ENCODE results near the gene TMEM18.

Gene TMEM18

DNA sequence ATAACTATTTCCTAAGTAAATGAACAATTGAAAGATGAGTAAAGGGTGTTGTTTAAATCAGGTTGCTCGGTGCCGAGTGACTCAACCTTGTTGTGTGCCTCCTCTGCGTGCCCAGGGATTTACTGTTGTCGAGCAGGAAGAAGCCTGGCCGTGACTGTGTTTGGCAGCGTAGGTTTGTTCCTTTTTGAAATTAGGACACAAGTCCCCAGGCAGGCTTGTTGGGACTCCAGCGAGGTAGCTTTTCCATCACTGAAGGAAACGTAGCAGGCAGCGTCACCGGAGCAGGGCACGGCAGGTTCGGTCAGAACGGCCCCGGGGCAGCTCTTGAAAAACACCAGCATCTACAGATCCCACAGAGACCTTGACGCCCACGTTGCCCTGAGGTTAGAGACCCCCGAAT lies 48.6 kb downstream of the TMEM18 start:
- H3K9me3 ChIP-seq = no peaks in the 10 kb centered on the region
- TF ChIP-seq CTCF (IDR thresholded peaks at IDR 0.05; ENCODE audit: low read depth, low read length) = no peak
- H3K27me3 ChIP-seq = no peaks in the 10 kb centered on the region
- peaks cover 4% of the 10 kb centered on the region; the same call in 1 of the 2 replicates for H3K4me1 ChIP-seq
- no peak overlapping the region for H3K4me3 ChIP-seq (ENCODE audit: low read depth, low read length)
- no peaks in the 10 kb centered on the region for H3K36me3 ChIP-seq
- DNase-seq = no peak

DNA sequence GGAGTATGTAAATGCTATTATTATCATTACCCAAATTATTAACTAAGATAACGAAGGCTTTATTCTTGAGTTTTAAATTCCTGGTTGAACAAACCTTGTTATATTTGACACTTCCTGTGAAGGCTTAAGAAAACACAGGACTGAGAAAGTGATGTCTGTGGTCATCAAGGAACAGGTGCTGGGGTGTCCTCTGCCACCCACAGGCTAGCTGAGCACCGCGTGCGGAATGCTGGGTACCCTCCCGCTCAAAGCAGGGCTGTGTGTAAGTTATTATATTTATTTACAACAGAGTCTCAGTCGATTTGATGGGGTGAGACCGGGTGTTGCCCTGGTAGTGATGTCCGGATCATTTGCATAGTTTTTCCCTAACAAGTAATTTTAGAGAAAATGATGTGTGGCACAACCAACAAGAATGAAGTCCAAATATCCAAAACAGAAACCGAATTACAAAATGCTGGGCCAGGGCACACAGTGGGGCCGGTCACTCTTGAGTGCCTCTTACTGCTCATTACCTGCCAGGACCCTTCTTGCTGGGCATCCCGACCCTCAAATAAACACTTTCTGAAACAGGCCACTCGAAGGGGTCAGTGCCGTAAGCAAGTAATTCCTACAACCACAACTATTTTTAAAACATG lies 49.2 kb downstream of the TMEM18 start:
- Histone ChIP-seq H3K36me3 (no peaks in the 10 kb centered on the region), H3K27me3 (no peaks in the 10 kb centered on the region), H3K9me3 (no peaks in the 10 kb centered on the region), H3K4me3 (ENCODE audit: low read depth, low read length) (no peak overlapping the region), H3K4me1 (peaks cover 4% of the 10 kb centered on the region; the same call in 1 of the 2 replicates)
- TF ChIP-seq CTCF (IDR thresholded peaks at IDR 0.05; ENCODE audit: low read depth, low read length) = no peak
- DNase-seq = no peak

- Histone ChIP-seq H3K36me3 (no peaks in the 10 kb centered on the region), H3K4me3 (ENCODE audit: low read depth, low read length) (no peak overlapping the region), H3K4me1 (peaks cover 4% of the 10 kb centered on the region; the same call in 1 of the 2 replicates), H3K9me3 (no peaks in the 10 kb centered on the region), H3K27me3 (no peaks in the 10 kb centered on the region)
- no peak for DNase-seq
- no peak; the same call in 1 of the 2 replicates for TF ChIP-seq CTCF (IDR thresholded peaks at IDR 0.05; ENCODE audit: low read depth, low read length)
Measured at GRCh38 chr2:627340-627709, 49.9 kb downstream of the TMEM18 start.

DNA sequence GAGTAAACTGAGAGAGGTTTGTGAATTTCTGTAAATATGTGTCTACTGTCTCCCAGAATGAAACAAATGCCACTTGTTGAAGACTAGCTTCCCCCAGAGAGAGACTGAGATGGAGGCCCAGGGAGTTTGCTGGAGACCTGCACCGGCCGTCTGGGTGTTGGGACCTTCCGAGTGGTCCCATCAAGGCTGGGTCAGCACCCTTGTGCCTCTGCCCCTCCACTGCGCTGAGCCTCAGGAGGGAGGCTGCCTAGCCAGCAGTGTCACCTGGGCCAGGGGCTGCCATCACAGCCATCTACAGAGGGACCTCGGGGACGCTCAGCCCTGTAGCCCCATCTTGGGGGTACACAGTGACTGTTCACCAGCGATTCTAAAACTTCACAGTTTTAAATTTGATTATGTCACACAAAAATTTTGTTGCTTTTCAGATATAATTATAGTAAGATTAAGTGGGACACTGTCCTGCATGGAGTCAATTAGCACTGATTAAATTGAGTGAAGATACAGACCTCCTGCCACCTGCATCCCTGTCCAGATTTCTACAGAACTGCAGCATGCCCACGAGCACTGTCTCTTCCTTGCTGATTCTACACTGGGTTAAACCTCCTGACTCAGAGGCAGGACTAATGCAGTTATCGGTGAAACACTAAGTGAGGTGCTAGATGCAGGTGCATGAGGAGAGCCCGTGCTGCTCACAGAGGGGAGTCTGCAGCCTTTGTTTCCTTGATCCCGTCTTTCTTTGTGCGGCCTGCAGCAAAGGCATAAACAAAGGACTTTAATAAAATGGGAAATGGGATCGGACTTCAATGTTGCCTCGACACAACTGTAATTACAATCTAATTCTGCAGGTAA lies 50.5 kb downstream of the TMEM18 start:
- Histone ChIP-seq H3K9me3 (no peaks in the 10 kb centered on the region), H3K4me1 (peaks cover 4% of the 10 kb centered on the region; the same call in 1 of the 2 replicates), H3K4me3 (ENCODE audit: low read depth, low read length) (no peak overlapping the region), H3K27me3 (no peaks in the 10 kb centered on the region), H3K36me3 (no peaks in the 10 kb centered on the region)
- no peak for DNase-seq
- TF ChIP-seq CTCF (IDR thresholded peaks at IDR 0.05; ENCODE audit: low read depth, low read length) = no peak

DNA sequence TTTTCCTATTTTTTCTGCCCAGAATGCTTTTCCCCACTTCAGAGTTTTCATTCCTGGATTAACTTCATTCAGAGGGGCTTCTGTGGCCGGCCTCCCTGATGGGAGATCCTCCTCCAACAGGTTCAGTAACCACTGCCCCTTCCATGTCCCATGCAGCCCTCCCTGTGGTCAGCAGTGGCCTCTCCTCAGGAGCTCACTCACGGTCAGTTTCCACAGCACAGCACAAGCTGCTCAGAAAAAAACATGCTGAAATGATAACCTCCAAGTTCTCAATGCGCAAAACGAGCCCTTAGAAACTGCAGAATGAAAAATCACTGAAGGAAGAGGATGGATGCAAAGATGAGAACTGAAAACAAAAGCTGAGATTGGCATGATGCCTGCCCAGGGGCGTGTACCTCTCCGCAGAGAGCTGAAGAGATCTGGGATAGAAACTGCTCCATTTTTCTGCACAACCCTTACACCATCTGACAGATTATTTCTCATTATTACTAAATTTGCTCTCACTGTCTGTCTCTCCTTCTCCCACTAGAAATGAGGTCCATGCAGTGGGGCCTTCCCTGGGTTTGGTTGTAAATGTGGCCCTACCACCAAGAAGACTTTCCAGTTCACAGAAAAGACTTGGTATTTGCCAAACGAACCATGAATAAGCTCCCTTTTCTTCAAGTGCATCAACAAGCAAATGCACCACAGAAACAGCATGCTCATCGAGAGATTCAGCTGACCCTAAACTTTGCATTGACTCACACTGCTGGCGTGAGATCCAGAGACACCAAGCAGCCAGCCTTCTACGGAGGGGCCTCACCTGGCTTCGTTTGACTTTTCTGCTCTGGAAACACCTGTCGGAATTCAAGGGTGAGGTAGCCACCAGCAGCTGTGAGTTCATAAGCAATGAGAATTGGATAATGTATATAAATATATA lies 51.5 kb downstream of the TMEM18 start:
- no peak for TF ChIP-seq CTCF (IDR thresholded peaks at IDR 0.05; ENCODE audit: low read depth, low read length)

More for the DNA sequence above, 51.5 kb downstream of the TMEM18 start:
- Histone ChIP-seq H3K27me3 (no peaks in the 10 kb centered on the region), H3K4me1 (peaks cover 4% of the 10 kb centered on the region; the same call in 1 of the 2 replicates), H3K36me3 (no peaks in the 10 kb centered on the region), H3K9me3 (no peaks in the 10 kb centered on the region), H3K4me3 (ENCODE audit: low read depth, low read length) (no peak overlapping the region)
- no peak for DNase-seq
